H1 (cell line): ENCODE results near the gene FXR2.

Experiments used
- ATF3 ChIP-seq: IDR thresholded peaks from 2 replicates; pipeline ENCODE4 v1.6.1; 2011; ENCODE audit warnings: low read depth, mild to moderate bottlenecking, low read length; ENCODE audit not compliant: insufficient read depth
- CTCF ChIP-seq, 3 experiments: IDR thresholded peaks; 1 replicate in 2 of 3; 2 replicates in 1 of 3; pipeline versions ENCODE4 v1.5.1 to v1.6.1; 2011; ENCODE audit warnings: low read length in 3 of 3, mild to moderate bottlenecking in 3 of 3, inconsistent platforms in 2 of 3, low read depth in 1 of 3, moderate library complexity in 1 of 3; ENCODE audit not compliant: insufficient read depth in 1 of 3; ENCODE audit errors: control extremely low read depth in 1 of 3
- POLR2AphosphoS5 ChIP-seq: IDR thresholded peaks from 2 replicates; pipeline ENCODE4 v1.6.1; 2011; ENCODE audit warnings: low read depth, low read length
- SUZ12 ChIP-seq: fragments of 200-600 bp; sonication (generic); IDR thresholded peaks from 2 replicates; pipeline ENCODE4 v1.6.1; 2012; ENCODE audit warnings: mild to moderate bottlenecking, inconsistent platforms, low read length, moderate library complexity, mixed read lengths
- TAF1 ChIP-seq: IDR thresholded peaks from 2 replicates; pipeline ENCODE4 v1.6.1; 2011; ENCODE audit warnings: mild to moderate bottlenecking, low read depth, low read length

- TF ChIP-seq SUZ12 = no peak
- TF ChIP-seq ATF3 = no peak
- TF ChIP-seq CTCF (IDR thresholded peaks at IDR 0.05; ENCODE audit: control extremely low read depth in 1 of 3, insufficient read depth in 1 of 3, low read depth in 1 of 3, low read length in 3 of 3) = no peak
- no peak for TF ChIP-seq POLR2AphosphoS5
- no peak for TF ChIP-seq TAF1
Observed at GRCh38 chr17:7655541-7655840, 40.8 kb upstream of the FXR2 start.
